PC-3 (cell line): Measurements from ENCODE around the gene LIPG. TPM values are rescaled to one million over a fixed set of nuclear protein-coding genes. Genes with fewer than 3 reads are reported as not detected.

ENCODE experiments used
- ATAC-seq: fragments of 200-7000 bp; cut with Tn5 transposase; 2 replicates; pipeline ENCODE4 v1.9.1; 2020; ENCODE audit warnings: mild to moderate bottlenecking, moderate library complexity
- BruUV-seq: library from RNA; stranded (reverse); fragments of 400-500 nt; replicated peaks from 2 replicates; lab custom pipeline; 2021; lab: Mats Ljungman, UMichigan
- CTCF ChIA-PET: fragments of 300-600 bp; sonication (Branson Sonifier 250); formaldehyde crosslinking; loops from one replicate; lab custom pipeline; 2022; ENCODE audit warnings: antibody characterized with exemption; lab: Charles Lee
- POLR2A ChIA-PET: fragments of 300-600 bp; sonication (Branson Sonifier 250); formaldehyde crosslinking; loops from one replicate; lab custom pipeline; 2022; ENCODE audit warnings: antibody characterized with exemption; ENCODE audit not compliant: unreplicated experiment; lab: Charles Lee
- DNase-seq: peaks from one replicate; pipeline ENCODE4 v3.0.0-alpha.2; 2015
- H2AFZ ChIP-seq: fragments of 300-600 bp; sonication (generic); 2 replicates; pipeline ENCODE4 v1.6.0; 2016; ENCODE audit warnings: antibody characterized with exemption, low read length
- H3F3A ChIP-seq: fragments of 300-600 bp; sonication (generic); one replicate; pipeline ENCODE4 v1.6.0; 2017; ENCODE audit warnings: antibody characterized with exemption, low read length, control low read depth, mild to moderate bottlenecking; ENCODE audit not compliant: unreplicated experiment
- H3K27ac ChIP-seq: fragments of 300-600 bp; sonication (generic); 2 replicates; pipeline ENCODE4 v1.5.1; 2016; ENCODE audit warnings: mild to moderate bottlenecking, low read length
- H3K27me3 ChIP-seq: fragments of 300-600 bp; sonication (generic); 2 replicates; pipeline ENCODE4 v1.6.1; 2016; ENCODE audit warnings: low read length, mixed read lengths
- H3K36me3 ChIP-seq: fragments of 300-600 bp; sonication (generic); 2 replicates; pipeline ENCODE4 v1.6.1; 2016; ENCODE audit warnings: low read depth, mixed run types, low read length, mixed read lengths
- H3K4me1 ChIP-seq: fragments of 300-600 bp; sonication (generic); 2 replicates; pipeline ENCODE4 v1.5.1; 2016; ENCODE audit warnings: low read length; ENCODE audit not compliant: insufficient read depth
- H3K4me2 ChIP-seq: fragments of 300-600 bp; sonication (generic); 2 replicates; pipeline ENCODE4 v1.6.0; 2016; ENCODE audit warnings: low read length
- H3K4me3 ChIP-seq: fragments of 300-600 bp; sonication (generic); 2 replicates; pipeline ENCODE4 v1.5.1; 2016; ENCODE audit warnings: mild to moderate bottlenecking, low read length, mixed read lengths
- H3K79me2 ChIP-seq: fragments of 300-600 bp; sonication (generic); 2 replicates; pipeline ENCODE4 v1.6.1; 2017; ENCODE audit warnings: low read length, mixed read lengths
- H3K9ac ChIP-seq: fragments of 300-600 bp; sonication (generic); 2 replicates; pipeline ENCODE4 v1.6.0; 2016; ENCODE audit warnings: mild to moderate bottlenecking, low read length
- H3K9me2 ChIP-seq: fragments of 300-600 bp; sonication (generic); replicated peaks from 2 replicates; pipeline ENCODE4 v1.6.1; 2016; ENCODE audit warnings: mixed run types, low read length, mixed read lengths
- H3K9me3 ChIP-seq: fragments of 300-600 bp; sonication (generic); 2 replicates; pipeline ENCODE4 v1.6.1; 2016; ENCODE audit warnings: low read length, mixed read lengths
- H4K20me1 ChIP-seq: fragments of 300-600 bp; sonication (generic); 2 replicates; pipeline ENCODE4 v1.6.1; 2016; ENCODE audit warnings: low read length, mixed read lengths
- CTCF ChIP-seq: fragments of 300-600 bp; sonication (generic); conservative IDR thresholded peaks from 2 replicates; pipeline ENCODE4 v1.5.1; 2017; ENCODE audit warnings: antibody characterized with exemption, low read depth, mild to moderate bottlenecking, low read length
- EZH2 ChIP-seq: fragments of 300-600 bp; sonication (generic); IDR thresholded peaks from one replicate; pipeline ENCODE4 v1.6.1; 2017; ENCODE audit warnings: antibody characterized with exemption, mild to moderate bottlenecking, low read length; ENCODE audit not compliant: unreplicated experiment
- EZH2phosphoT487 ChIP-seq: fragments of 300-600 bp; sonication (generic); IDR thresholded peaks from 2 replicates; pipeline ENCODE4 v1.6.1; 2018; ENCODE audit warnings: mild to moderate bottlenecking, antibody characterized with exemption, low read length, borderline replicate concordance
- intact Hi-C: fragments of 100-400 bp; cut with micrococcal nuclease; formaldehyde crosslinking; loops from 2 replicates; pipeline ENCODE4 v1.9.0; 2023
- total RNA-seq: library from RNA; depleted of rRNA; stranded (reverse); fragments of >200 nt; gene quantifications from 2 replicates; pipeline ENCODE4 v1.2.3, GENCODE V29; 2014

Gene LIPG
- total RNA-seq, 1 experiment from 2014 or later = 14.8 TPM

- Histone ChIP-seq H2AFZ (no peak overlapping the region), H3K9ac (no peak overlapping the region), H3K36me3 (no peaks in the 10 kb centered on the region), H3K9me2 (no peaks in the 10 kb centered on the region), H3K79me2 (no peaks in the 10 kb centered on the region), H3K27ac (no peak overlapping the region), H3K4me2 (no peak overlapping the region), H3F3A (no peaks in the 10 kb centered on the region), H3K4me1 (no peaks in the 10 kb centered on the region), H3K4me3 (no peak overlapping the region), H3K9me3 (no peaks in the 10 kb centered on the region), H4K20me1 (no peaks in the 10 kb centered on the region), H3K27me3 (no peaks in the 10 kb centered on the region)
- BruUV-seq = no TSS peak
- TF ChIP-seq CTCF (no peak), EZH2 (no peak), EZH2phosphoT487 (no peak)
- ChIA-PET CTCF (no interaction called here), POLR2A (no interaction called here)
- no peak for DNase-seq
- ATAC-seq = no peak
- intact Hi-C loops = no loop called here
These were observed 77.2 kb downstream of the LIPG start for GRCh38 chr18:49638891-49639557.

GRCh38 chr18:49639643-49640391 lies 78.0 kb downstream of the LIPG start:
- Histone ChIP-seq H3K9me3 (no peaks in the 10 kb centered on the region), H3K4me1 (no peaks in the 10 kb centered on the region), H3K27me3 (no peaks in the 10 kb centered on the region), H4K20me1 (no peaks in the 10 kb centered on the region), H3K9ac (no peak overlapping the region), H3K4me3 (no peak overlapping the region), H2AFZ (no peak overlapping the region), H3K9me2 (no peaks in the 10 kb centered on the region), H3K27ac (no peak overlapping the region), H3K36me3 (no peaks in the 10 kb centered on the region), H3F3A (no peaks in the 10 kb centered on the region), H3K79me2 (no peaks in the 10 kb centered on the region), H3K4me2 (no peak overlapping the region)
- CTCF ChIA-PET = no interaction called here
- intact Hi-C loops = no loop called here
- POLR2A ChIA-PET = no interaction called here
- DNase-seq (no peak), ATAC-seq (no peak)
- no TSS peak for BruUV-seq
- no peak for TF ChIP-seq CTCF
- no peak for TF ChIP-seq EZH2phosphoT487
- TF ChIP-seq EZH2 = no peak

GRCh38 chr18:49640741-49641140 lies 78.9 kb downstream of the LIPG start:
- CTCF ChIA-PET = no interaction called here
- DNase-seq = no peak
- TF ChIP-seq EZH2 (no peak), CTCF (no peak), EZH2phosphoT487 (no peak)

More at GRCh38 chr18:49640741-49641140, 78.9 kb downstream of the LIPG start:
- no peaks in the 10 kb centered on the region for H3K9me2 ChIP-seq
- no TSS peak for BruUV-seq
- H3K27ac ChIP-seq = no peak overlapping the region
- POLR2A ChIA-PET = no interaction called here
- no peaks in the 10 kb centered on the region for H3K79me2 ChIP-seq
- no peaks in the 10 kb centered on the region for H3K4me1 ChIP-seq
- no peak overlapping the region for H3K4me2 ChIP-seq
- H3K9ac ChIP-seq = no peak overlapping the region
- intact Hi-C loops = no loop called here
- no peaks in the 10 kb centered on the region for H4K20me1 ChIP-seq
- no peaks in the 10 kb centered on the region for H3K27me3 ChIP-seq
- H3K4me3 ChIP-seq = no peak overlapping the region
- H3F3A ChIP-seq = no peaks in the 10 kb centered on the region
- H3K36me3 ChIP-seq = no peaks in the 10 kb centered on the region
- no peak overlapping the region for H2AFZ ChIP-seq
- no peak for ATAC-seq
- no peaks in the 10 kb centered on the region for H3K9me3 ChIP-seq
